Measurements from ENCODE around the gene CEMIP.

DNA sequence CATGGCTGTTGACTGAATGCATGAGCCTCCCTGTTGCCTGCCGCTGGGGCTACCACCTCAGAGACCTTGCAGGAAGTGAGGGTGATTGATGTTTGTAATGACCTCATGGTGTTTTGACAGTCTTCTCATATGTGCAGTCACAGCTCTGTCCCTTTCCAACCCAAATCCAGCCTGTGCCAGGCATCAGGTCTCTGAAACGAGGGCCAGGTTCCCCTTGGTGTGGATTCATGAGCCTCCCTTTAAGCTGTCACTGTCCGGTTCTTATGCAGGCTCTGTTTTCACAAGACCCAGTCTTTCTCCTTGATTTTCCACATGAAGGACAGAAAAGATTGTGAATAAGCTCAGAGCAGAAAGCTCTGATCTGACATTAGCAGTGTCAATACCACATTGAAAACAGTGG lies 43.1 kb downstream of the CEMIP start:
- TF ChIP-seq STAT1 (IDR thresholded peaks at IDR 0.05; ENCODE audit: unreplicated experiment) = no peak
- TF ChIP-seq EZH2phosphoT487 (IDR thresholded peaks at IDR 0.05; ENCODE audit: unreplicated experiment) = no peak
- TF ChIP-seq POLR2AphosphoS5 (IDR thresholded peaks at IDR 0.05; ENCODE audit: low read depth) = no peak
- no peak for TF ChIP-seq CTCF (conservative IDR thresholded peaks at IDR 0.05; ENCODE audit: low read depth in 2 of 2)
- TF ChIP-seq EZH2 (IDR thresholded peaks at IDR 0.05; ENCODE audit: low read depth, unreplicated experiment) = no peak
- TF ChIP-seq ZNF114 (CRISPR knock-in tag; IDR thresholded peaks at IDR 0.05) = no peak
